ENCODE measurements around the gene HSPD1.

DNA sequence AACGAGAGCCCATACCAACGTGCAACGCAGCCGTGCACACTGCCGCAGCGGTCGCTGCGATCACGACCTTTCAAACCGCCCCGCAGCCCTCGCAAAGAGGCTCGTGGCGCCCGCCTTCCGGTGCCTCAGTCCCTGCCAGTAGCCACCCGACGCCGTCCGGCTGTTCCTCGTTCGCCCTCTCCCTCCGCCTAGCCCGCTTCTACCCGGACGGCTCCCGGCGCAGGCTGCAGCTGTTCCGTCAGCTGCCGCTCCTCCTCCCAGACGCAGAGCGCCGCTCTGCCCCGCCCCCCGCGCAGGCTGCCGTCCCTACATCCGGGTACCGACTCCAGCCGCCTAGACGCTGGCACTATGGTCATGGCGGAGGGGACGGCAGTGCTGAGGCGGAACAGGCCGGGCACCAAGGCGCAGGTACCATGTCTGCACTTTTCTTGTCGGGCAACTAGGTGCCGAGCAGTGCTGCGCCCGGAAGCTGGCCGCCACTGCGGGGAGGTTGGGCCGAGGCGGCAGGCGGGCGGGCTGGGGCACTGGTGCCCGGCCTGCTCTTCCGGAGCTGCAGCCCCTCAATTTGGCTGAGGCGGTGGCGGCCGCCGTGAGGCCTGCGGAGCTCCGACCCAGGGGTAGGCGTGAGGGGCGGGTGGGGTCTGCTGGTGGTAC lies 16.2 kb upstream of the HSPD1 start, which contains the start of gene MOB4:
- peak; percentile 95 to 97 for TF ChIP-seq POLR2A (IDR thresholded peaks at IDR 0.05)
- TF ChIP-seq, protein P1, sequence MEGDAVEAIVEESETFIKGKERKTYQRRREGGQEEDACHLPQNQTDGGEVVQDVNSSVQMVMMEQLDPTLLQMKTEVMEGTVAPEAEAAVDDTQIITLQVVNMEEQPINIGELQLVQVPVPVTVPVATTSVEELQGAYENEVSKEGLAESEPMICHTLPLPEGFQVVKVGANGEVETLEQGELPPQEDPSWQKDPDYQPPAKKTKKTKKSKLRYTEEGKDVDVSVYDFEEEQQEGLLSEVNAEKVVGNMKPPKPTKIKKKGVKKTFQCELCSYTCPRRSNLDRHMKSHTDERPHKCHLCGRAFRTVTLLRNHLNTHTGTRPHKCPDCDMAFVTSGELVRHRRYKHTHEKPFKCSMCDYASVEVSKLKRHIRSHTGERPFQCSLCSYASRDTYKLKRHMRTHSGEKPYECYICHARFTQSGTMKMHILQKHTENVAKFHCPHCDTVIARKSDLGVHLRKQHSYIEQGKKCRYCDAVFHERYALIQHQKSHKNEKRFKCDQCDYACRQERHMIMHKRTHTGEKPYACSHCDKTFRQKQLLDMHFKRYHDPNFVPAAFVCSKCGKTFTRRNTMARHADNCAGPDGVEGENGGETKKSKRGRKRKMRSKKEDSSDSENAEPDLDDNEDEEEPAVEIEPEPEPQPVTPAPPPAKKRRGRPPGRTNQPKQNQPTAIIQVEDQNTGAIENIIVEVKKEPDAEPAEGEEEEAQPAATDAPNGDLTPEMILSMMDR (IDR thresholded peaks at IDR 0.05 in 4 of 5, conservative IDR thresholded peaks at IDR 0.05 in 1 of 5), result no peak
